CD14-positive monocyte (primary cell): ENCODE measurements around the gene OVCH1. TPM values are rescaled to one million over a fixed set of nuclear protein-coding genes. Genes with fewer than 3 reads are reported as not detected.

ENCODE experiments used
- DNase-seq, 3 donors: peaks; one replicate each; pipeline ENCODE4 v3.0.0-alpha.2; 2011 to 2022
- H2AFZ ChIP-seq: 2 replicates; pipeline ENCODE4 v1.6.0; 2012; ENCODE audit warnings: mild to moderate bottlenecking, low read depth, low read length, inconsistent platforms; ENCODE audit not compliant: insufficient read depth, poor library complexity, severe bottlenecking
- H3K27ac ChIP-seq, 2 donors: 1 replicate in 1 of 2; 2 replicates in 1 of 2; pipeline ENCODE4 v1.5.1; 2012 to 2013; ENCODE audit warnings: low read length in 2 of 2, control low read depth in 1 of 2, inconsistent platforms in 1 of 2, low read depth in 1 of 2, mild to moderate bottlenecking in 1 of 2
- H3K27me3 ChIP-seq, 2 donors: one replicate each; pipeline versions ENCODE4 v1.6.0 to v1.6.1; 2011 to 2013; ENCODE audit warnings: low read length in 2 of 2; ENCODE audit not compliant: control insufficient read depth in 2 of 2, insufficient read depth in 2 of 2
- H3K36me3 ChIP-seq, 2 donors: replicated peaks in 1 of 2; 1 replicate in 1 of 2; 2 replicates in 1 of 2; pipeline versions ENCODE4 v1.5.1 to v1.6.1; 2012 to 2013; ENCODE audit warnings: low read length in 2 of 2, control low read depth in 1 of 2, inconsistent platforms in 1 of 2, mild to moderate bottlenecking in 1 of 2; ENCODE audit not compliant: insufficient read depth in 2 of 2, control insufficient read depth in 1 of 2
- H3K4me1 ChIP-seq, 2 donors: 1 replicate in 1 of 2; 2 replicates in 1 of 2; pipeline versions ENCODE4 v1.5.1 to v1.6.1; 2012 to 2013; ENCODE audit warnings: low read length in 2 of 2, control low read depth in 1 of 2, inconsistent platforms in 1 of 2, mild to moderate bottlenecking in 1 of 2, moderate library complexity in 1 of 2; ENCODE audit not compliant: insufficient read depth in 2 of 2, control insufficient read depth in 1 of 2
- H3K4me2 ChIP-seq: replicated peaks from 2 replicates; pipeline ENCODE3; 2012; ENCODE audit warnings: low read length, moderate library complexity, mild to moderate bottlenecking; ENCODE audit not compliant: poor library complexity, severe bottlenecking; ENCODE audit errors: extremely low read depth
- H3K4me3 ChIP-seq, 3 experiments: fragments of 200-600 bp in 1 of 3; sonication (generic) in 1 of 3; replicated peaks in 1 of 3; 1 replicate in 2 of 3; 2 replicates in 1 of 3; pipeline ENCODE4 v1.5.1; 2011 to 2013; ENCODE audit warnings: low read length in 3 of 3, mild to moderate bottlenecking in 3 of 3, control low read depth in 2 of 3, low read depth in 2 of 3, inconsistent platforms in 1 of 3, moderate library complexity in 1 of 3
- H3K79me2 ChIP-seq: 2 replicates; pipeline ENCODE4 v1.6.0; 2012; ENCODE audit warnings: mild to moderate bottlenecking, control low read depth, inconsistent platforms, low read length, moderate library complexity; ENCODE audit not compliant: insufficient read depth
- H3K9ac ChIP-seq: 2 replicates; pipeline ENCODE4 v1.6.0; 2017; ENCODE audit warnings: low read length, mild to moderate bottlenecking; ENCODE audit not compliant: insufficient read depth, poor library complexity, severe bottlenecking
- H3K9me3 ChIP-seq, 2 donors: replicated peaks in 1 of 2; 1 replicate in 1 of 2; 2 replicates in 1 of 2; pipeline versions ENCODE4 v1.5.1 to v1.6.1; 2012 to 2013; ENCODE audit warnings: low read length in 2 of 2, control low read depth in 1 of 2; ENCODE audit not compliant: control insufficient read depth in 1 of 2, insufficient read depth in 1 of 2
- H4K20me1 ChIP-seq: 2 replicates; pipeline ENCODE4 v1.6.0; 2012; ENCODE audit warnings: mild to moderate bottlenecking, low read length, control low read depth, moderate library complexity; ENCODE audit not compliant: insufficient read depth
- H3K27ac Mint-ChIP-seq, 7 donors: one replicate each; pipeline ENCODE4 v1.8.0; 2020; ENCODE audit warnings: mild to moderate bottlenecking in 7 of 7, mixed read lengths in 7 of 7, moderate library complexity in 6 of 7, inconsistent platforms in 2 of 7
- H3K27me3 Mint-ChIP-seq, 3 donors: one replicate each; pipeline ENCODE4 v1.8.0; 2021 to 2022; ENCODE audit warnings: low read depth in 3 of 3, mild to moderate bottlenecking in 3 of 3, mixed read lengths in 3 of 3, moderate library complexity in 3 of 3, inconsistent platforms in 1 of 3
- H3K36me3 Mint-ChIP-seq, 2 donors: one replicate each; pipeline ENCODE4 v1.8.0; 2020; ENCODE audit warnings: mixed read lengths in 2 of 2, inconsistent platforms in 1 of 2, mild to moderate bottlenecking in 1 of 2
- H3K4me1 Mint-ChIP-seq: one replicate; pipeline ENCODE4 v1.8.0; 2020; ENCODE audit warnings: mild to moderate bottlenecking, mixed read lengths
- H3K4me3 Mint-ChIP-seq, 2 donors: one replicate each; pipeline ENCODE4 v1.8.0; 2020; ENCODE audit warnings: mild to moderate bottlenecking in 2 of 2, mixed read lengths in 2 of 2, moderate library complexity in 1 of 2
- H3K9me3 Mint-ChIP-seq, 7 donors: one replicate each; pipeline ENCODE4 v1.8.0; 2020 to 2022; ENCODE audit warnings: mixed read lengths in 7 of 7, mild to moderate bottlenecking in 6 of 7, moderate library complexity in 6 of 7, inconsistent platforms in 2 of 7
- WGBS: methylation state at CpG from one replicate; pipeline ENCODE4 v1.1.5; 2013; ENCODE audit warnings: missing lambda C conversion rate; ENCODE audit not compliant: insufficient coverage; 5-methylcytosine and 5-hydroxymethylcytosine counted together
- intact Hi-C, 2 donors: fragments of 100-400 bp; cut with micrococcal nuclease; formaldehyde crosslinking; loops; one replicate each; pipeline versions ENCODE4 v1.15.0 to v1.15.1; 2023
- polyA minus RNA-seq: library from RNA; depleted of rRNA, polyadenylated mRNA; stranded (reverse); fragments of >200 nt; gene quantifications from 2 replicates; pipeline ENCODE4 v1.2.3, GENCODE V29; 2012
- polyA plus RNA-seq, 3 donors: library from polyadenylated mRNA; depleted of rRNA in 1 of 3; unstranded in 2 of 3; stranded (reverse) in 1 of 3; fragments of 300-500 nt in 2 of 3; fragments of >200 nt in 1 of 3; fragmentation: Illumina TruSeq in 2 of 3; gene quantifications; 1 replicate in 2 of 3; 2 replicates in 1 of 3; pipeline ENCODE4 v1.2.3, GENCODE V29; 2012 to 2021
- total RNA-seq, 12 experiments: library from RNA in 1 of 12; stranded (reverse) in 1 of 12; fragments of 120-200 nt in 1 of 12; gene quantifications; one replicate each; pipeline ENCODE4 v1.2.4 and lab custom pipeline; 2013 to 2026; ENCODE audit warnings: mixed read lengths in 6 of 12, inconsistent platforms in 1 of 12
- TF ChIP-seq, protein P1 (sequence below): fragments of 200-600 bp; IDR thresholded peaks from one replicate; pipeline ENCODE4 v1.8.0; 2022; ENCODE audit warnings: antibody characterized with exemption, mild to moderate bottlenecking

OVCH1 gene, protein sequence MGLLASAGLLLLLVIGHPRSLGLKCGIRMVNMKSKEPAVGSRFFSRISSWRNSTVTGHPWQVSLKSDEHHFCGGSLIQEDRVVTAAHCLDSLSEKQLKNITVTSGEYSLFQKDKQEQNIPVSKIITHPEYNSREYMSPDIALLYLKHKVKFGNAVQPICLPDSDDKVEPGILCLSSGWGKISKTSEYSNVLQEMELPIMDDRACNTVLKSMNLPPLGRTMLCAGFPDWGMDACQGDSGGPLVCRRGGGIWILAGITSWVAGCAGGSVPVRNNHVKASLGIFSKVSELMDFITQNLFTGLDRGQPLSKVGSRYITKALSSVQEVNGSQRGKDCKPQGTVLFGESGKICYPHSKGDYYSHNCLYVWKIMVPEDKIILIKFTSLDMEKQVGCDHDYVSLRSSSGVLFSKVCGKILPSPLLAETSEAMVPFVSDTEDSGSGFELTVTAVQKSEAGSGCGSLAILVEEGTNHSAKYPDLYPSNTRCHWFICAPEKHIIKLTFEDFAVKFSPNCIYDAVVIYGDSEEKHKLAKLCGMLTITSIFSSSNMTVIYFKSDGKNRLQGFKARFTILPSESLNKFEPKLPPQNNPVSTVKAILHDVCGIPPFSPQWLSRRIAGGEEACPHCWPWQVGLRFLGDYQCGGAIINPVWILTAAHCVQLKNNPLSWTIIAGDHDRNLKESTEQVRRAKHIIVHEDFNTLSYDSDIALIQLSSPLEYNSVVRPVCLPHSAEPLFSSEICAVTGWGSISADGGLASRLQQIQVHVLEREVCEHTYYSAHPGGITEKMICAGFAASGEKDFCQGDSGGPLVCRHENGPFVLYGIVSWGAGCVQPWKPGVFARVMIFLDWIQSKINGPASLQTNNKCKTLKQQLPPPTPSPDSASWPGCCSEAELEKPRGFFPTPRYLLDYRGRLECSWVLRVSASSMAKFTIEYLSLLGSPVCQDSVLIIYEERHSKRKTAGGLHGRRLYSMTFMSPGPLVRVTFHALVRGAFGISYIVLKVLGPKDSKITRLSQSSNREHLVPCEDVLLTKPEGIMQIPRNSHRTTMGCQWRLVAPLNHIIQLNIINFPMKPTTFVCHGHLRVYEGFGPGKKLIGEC
- total RNA-seq (2013), result 0.02 TPM
- polyA plus RNA-seq (under 1 TPM in 1 of 3 donors, not detected in 2; 0.03 TPM), polyA minus RNA-seq (not detected in 2 replicates), total RNA-seq (lab: John Stamatoyannopoulos, UW) (0 to 5.6 (median 0.85) reads per million in 11 experiments)

DNA sequence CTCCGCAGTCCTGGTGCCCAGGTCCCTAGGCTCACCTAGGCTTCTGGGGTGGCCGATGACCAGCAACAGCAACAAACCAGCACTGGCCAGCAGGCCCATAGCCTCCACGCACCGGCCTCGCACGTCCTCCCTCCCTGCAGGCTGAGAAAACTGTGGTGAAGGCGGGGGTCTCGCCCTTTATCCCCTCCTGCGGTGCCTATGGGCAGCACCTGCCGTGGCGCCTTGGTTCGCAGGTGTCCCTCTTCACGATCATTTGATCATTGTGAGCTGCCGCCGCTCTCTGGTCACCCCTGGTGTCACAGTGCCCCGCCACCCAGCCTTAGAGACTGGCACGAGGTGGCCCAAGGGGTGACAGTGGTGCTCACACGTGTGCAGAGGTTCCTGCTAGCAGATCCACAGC is at the start of gene OVCH1:
TSS of gene OVCH1 (minus strand) at position 99 of the 400 bp plus-strand sequence. CDS start at position 99, 0 bp downstream.
- TF ChIP-seq, protein P1, sequence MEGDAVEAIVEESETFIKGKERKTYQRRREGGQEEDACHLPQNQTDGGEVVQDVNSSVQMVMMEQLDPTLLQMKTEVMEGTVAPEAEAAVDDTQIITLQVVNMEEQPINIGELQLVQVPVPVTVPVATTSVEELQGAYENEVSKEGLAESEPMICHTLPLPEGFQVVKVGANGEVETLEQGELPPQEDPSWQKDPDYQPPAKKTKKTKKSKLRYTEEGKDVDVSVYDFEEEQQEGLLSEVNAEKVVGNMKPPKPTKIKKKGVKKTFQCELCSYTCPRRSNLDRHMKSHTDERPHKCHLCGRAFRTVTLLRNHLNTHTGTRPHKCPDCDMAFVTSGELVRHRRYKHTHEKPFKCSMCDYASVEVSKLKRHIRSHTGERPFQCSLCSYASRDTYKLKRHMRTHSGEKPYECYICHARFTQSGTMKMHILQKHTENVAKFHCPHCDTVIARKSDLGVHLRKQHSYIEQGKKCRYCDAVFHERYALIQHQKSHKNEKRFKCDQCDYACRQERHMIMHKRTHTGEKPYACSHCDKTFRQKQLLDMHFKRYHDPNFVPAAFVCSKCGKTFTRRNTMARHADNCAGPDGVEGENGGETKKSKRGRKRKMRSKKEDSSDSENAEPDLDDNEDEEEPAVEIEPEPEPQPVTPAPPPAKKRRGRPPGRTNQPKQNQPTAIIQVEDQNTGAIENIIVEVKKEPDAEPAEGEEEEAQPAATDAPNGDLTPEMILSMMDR, result no peak
- H3K9me3 Mint-ChIP-seq, result peaks cover 0 to 4% (median 1%) of the 10 kb centered on the region in 7 donors
- intact Hi-C loops, result no loop called here
- H4K20me1 ChIP-seq, result no peaks in the 10 kb centered on the region
- 95% methylated on average over 15 of the region's 18 CpGs for WGBS
- H3K27me3 Mint-ChIP-seq, result peaks cover 0 to 9% (median 1%) of the 10 kb centered on the region in 3 donors
- H3K9ac ChIP-seq, result no peak within 1 kb of the TSS
- H3K27ac Mint-ChIP-seq, result no peak within 1 kb of the TSS
- H3K4me3 Mint-ChIP-seq, result no peak within 1 kb of the TSS
- no peak within 1 kb of the TSS for H3K4me2 ChIP-seq
- H3K27ac ChIP-seq, result no peak within 1 kb of the TSS
- H3K4me1 ChIP-seq, result peaks cover 2 to 3% of the 10 kb centered on the region in 2 donors
- H3K36me3 ChIP-seq, result no peaks in the 10 kb centered on the region
- H3K4me3 ChIP-seq, result no peak within 1 kb of the TSS
- no peaks in the 10 kb centered on the region for H3K27me3 ChIP-seq
- no peaks in the 10 kb centered on the region for H3K9me3 ChIP-seq
- no peak within 1 kb of the TSS for H2AFZ ChIP-seq
- no peak for DNase-seq
- peaks cover 18% of the 10 kb centered on the region for H3K4me1 Mint-ChIP-seq
- no peaks in the 10 kb centered on the region for H3K36me3 Mint-ChIP-seq
- H3K79me2 ChIP-seq, result no peaks in the 10 kb centered on the region

DNA sequence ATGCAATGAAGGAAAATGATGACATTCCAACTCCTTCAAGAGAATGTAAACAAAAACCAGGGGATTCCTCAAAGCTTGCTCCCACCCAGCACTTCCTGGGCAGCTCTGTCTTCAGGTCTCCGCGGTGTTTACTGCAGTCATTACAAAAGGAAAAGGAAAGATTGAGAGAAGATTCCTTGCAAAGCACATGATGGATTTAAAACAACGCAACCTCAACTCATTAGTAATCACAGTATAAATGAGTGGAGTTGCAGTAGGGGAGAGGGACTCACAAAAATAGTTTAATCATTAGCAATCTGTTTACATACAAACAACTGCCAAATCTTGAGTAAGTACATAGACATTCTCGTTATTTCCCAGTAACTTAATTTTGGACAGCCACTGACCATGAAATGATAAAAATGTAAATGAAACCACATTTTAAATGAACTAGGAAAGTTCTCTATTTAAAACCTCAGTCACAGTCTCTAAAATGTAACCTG is 49.7 kb upstream of the OVCH1 start:
- Mint-ChIP-seq H3K27ac (peak overlapping the region in 1 of 7 donors; percentile 1), H3K9me3 (no peaks in the 10 kb centered on the region), H3K36me3 (peaks cover 0 to 12% of the 10 kb centered on the region in 2 donors), H3K4me1 (peaks cover 5% of the 10 kb centered on the region), H3K4me3 (no peak overlapping the region), H3K27me3 (peaks cover 0 to 3% (median 2%) of the 10 kb centered on the region in 3 donors)
- H3K36me3 ChIP-seq, result no peaks in the 10 kb centered on the region
- no peak for DNase-seq
- H3K4me2 ChIP-seq, result no peak overlapping the region
- H3K4me1 ChIP-seq, result no peaks in the 10 kb centered on the region
- no peaks in the 10 kb centered on the region for H3K9me3 ChIP-seq
- no peaks in the 10 kb centered on the region for H3K27me3 ChIP-seq
- no peaks in the 10 kb centered on the region for H3K79me2 ChIP-seq
- intact Hi-C loops, result no loop called here
- H4K20me1 ChIP-seq, result no peaks in the 10 kb centered on the region
- H3K27ac ChIP-seq, result no peak overlapping the region
- WGBS, result no CpG with 5 or more reads among the region's 4 CpGs
- no peak overlapping the region for H3K4me3 ChIP-seq
- no peak overlapping the region for H3K9ac ChIP-seq
- no peak overlapping the region for H2AFZ ChIP-seq
- TF ChIP-seq, protein P1, result no peak
